WI38 (cell line): ENCODE results near the gene PLEKHG3.

Experiments used
- H3K4me3 ChIP-seq: 2 replicates; pipeline ENCODE4 v1.5.1; 2011; ENCODE audit warnings: low read depth, mild to moderate bottlenecking, control low read depth, low read length
- TF ChIP-seq, protein P1 (sequence below): IDR thresholded peaks from 2 replicates; pipeline ENCODE4 v1.5.1; 2012; ENCODE audit warnings: low read depth, mild to moderate bottlenecking, control low read depth, low read length

Gene PLEKHG3

DNA sequence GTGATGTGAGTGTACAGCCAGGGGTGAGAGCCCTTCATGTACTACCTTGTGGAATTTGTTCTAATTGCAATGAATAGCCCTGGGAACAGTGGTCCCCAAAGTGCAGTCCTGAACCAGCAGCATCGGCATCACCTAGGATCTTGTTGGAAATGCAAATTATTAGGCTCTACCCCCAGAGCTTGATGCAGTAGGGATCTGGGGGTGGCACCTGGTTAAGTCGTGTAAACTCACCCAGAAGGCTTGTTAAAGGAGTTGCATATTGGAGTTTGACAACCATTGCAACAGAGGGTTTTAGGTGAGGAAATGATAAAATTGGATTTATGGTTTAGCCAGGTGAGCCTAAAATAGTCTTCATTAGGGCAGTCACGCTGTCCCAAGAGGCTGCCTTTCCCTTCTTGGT, 73.2 kb downstream of the PLEKHG3 start:
- H3K4me3 ChIP-seq = no peak overlapping the region
- TF ChIP-seq, protein P1, sequence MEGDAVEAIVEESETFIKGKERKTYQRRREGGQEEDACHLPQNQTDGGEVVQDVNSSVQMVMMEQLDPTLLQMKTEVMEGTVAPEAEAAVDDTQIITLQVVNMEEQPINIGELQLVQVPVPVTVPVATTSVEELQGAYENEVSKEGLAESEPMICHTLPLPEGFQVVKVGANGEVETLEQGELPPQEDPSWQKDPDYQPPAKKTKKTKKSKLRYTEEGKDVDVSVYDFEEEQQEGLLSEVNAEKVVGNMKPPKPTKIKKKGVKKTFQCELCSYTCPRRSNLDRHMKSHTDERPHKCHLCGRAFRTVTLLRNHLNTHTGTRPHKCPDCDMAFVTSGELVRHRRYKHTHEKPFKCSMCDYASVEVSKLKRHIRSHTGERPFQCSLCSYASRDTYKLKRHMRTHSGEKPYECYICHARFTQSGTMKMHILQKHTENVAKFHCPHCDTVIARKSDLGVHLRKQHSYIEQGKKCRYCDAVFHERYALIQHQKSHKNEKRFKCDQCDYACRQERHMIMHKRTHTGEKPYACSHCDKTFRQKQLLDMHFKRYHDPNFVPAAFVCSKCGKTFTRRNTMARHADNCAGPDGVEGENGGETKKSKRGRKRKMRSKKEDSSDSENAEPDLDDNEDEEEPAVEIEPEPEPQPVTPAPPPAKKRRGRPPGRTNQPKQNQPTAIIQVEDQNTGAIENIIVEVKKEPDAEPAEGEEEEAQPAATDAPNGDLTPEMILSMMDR = no peak

DNA sequence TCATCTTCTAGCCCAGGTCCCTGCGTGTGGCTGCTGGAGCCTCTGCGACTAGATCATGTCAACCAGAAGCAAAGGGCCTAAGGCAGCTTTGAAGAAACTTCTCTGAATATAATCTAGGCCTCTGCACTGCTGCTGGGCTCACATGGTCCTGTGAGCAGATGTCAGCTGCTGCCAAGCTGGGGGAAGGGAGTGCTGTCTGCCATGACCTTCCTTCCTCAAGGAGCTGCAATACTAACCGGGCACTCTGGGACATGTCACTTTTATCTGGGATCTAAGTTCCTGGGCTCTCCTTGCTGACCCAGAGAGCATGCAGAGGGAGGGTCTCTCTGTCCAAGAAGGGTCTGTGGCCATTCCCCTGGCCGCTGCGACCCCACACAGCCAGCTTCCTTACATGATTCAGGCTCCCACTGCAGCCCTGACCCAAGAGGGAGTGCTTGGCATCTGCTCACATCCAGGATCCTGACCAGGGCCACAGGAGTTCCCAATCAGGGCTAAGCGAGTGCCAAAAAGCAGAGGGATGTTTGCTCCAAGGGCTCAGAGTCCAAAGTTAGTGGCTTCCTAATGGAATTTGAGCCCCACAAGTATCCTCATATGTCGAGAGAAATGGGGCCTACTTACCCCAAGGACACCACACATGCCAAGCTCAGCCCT, 74.0 kb downstream of the PLEKHG3 start:
- TF ChIP-seq, protein P1 = no peak
- H3K4me3 ChIP-seq = no peak overlapping the region

DNA sequence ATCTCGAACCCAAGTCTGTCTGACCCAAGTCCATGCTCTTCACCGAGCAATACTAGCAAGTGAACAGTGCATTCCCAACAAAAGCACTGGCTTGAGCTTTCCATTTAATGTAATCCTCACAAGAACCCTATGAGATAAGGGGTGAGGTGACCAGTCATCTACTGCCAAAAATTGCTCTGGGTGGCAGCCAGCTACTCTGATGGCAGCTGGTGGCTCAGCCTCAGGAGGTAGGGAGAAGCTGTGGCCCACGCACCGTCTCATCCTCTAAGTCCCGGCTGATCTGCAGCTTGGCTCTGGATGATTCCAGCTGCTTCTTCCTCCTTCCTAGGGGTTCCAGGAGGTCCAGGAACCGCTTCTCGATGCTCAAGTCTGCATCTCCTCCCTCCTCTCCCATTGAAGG, 75.2 kb downstream of the PLEKHG3 start:
- H3K4me3 ChIP-seq = no peak overlapping the region
- TF ChIP-seq, protein P1 = no peak

DNA sequence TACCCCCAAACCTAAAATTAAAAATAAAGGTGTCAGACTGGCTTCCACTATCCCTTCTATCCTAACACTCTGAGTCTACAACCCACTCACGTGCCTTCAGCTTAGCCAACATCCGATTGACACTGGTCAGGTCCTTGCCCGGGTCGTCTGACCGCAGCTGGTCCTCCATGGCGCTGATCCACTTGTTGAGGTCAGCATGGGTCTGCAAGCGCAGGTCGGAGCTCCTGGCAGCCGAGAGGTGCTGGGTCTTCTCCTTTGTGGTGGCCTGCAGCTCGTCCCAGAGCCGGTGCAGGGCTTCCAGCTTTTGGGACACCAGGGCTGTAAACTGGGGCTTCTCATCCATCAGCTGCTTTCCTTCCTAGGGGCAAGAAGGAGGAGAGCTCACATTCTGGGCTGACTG, 78.0 kb downstream of the PLEKHG3 start:
- TF ChIP-seq, protein P1 = no peak
- H3K4me3 ChIP-seq = no peak overlapping the region

DNA sequence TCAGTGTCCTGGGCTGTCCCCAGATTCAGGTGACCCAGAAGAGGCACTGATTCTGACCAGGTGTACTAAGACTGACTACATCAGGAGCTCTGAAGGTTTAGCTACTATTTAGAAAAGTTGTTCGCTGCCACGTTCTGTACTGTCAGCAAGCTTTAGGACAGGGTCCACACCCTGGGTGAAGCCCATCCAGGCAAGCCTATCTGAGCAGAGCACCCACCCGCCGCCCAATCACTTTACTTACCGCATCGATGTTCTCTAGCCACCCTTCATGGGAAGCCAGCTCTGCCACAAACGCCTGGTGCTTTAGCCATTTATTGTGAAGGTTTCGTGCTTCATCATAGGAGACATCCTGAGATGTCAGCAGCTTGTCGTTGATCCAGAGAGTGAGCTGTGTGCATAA, 79.8 kb downstream of the PLEKHG3 start:
- TF ChIP-seq, protein P1 = no peak
- H3K4me3 ChIP-seq = no peak overlapping the region

DNA sequence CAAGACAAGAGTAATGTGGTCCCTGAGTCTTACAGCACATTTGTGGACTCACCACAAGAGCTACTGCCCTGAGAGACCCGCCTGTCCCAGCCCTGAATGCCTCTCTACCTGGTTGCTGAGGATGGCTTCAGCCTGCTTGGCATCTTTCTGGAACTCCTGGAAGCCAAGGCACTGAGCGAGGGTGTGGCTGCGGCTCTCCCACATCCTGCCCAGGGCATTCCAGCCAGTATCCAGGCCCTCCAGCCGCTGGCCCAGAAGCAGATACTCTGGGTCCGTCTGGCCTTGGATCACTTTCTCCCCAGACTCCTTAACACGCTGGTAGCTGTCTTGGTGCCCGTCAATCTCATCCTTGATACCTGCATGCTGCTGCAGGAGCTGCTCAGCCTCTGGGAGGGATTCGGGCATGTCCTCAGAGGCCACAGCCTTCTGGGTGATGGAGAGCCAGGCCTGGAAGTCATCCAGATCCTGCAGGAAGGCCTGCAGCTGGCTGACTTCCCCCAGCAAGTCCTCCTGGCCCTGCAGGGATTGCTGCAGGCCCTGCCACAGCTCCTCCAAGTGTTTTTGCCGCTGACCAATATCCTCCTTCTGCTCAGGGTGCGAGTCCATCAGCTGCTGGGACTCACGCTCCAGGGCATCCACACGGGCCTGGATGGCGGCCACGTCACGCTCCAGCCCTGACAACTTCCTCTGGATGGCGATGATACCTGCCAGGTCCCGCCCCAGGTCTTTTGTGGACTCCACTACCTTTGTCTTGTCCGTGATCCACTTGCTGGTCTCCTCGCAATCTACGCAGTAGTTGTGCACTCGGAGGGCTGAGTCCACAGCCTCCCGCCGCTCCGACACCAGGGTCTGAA, 82.3 kb downstream of the PLEKHG3 start:
- TF ChIP-seq, protein P1 = no peak
- no peak overlapping the region for H3K4me3 ChIP-seq

DNA sequence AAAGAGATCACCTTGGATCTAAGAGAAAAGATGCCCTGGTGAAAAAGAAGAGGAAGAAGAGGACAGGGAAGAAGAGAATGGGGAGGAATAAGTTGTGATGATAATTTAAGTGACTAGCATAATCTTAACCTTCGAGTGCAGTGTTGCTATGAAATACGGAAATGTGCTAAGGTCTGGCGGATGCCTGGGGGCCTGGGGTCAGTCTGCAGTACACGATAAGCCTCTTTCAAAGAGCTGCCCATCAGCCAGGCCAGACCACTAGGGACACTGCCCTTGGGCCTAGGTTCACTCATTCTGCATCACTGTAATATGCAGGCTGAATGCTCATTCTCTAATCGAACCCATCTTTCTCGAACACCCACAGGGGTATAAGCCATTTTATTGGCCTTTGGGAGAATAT, 83.4 kb downstream of the PLEKHG3 start:
- H3K4me3 ChIP-seq = no peak overlapping the region
- TF ChIP-seq, protein P1 = no peak
